ENCODE data around the gene NUP54.

Gene NUP54

GRCh38 chr4:76144546-76144945 is 3.7 kb downstream of the NUP54 start:
- no peak for DNase-seq

DNA sequence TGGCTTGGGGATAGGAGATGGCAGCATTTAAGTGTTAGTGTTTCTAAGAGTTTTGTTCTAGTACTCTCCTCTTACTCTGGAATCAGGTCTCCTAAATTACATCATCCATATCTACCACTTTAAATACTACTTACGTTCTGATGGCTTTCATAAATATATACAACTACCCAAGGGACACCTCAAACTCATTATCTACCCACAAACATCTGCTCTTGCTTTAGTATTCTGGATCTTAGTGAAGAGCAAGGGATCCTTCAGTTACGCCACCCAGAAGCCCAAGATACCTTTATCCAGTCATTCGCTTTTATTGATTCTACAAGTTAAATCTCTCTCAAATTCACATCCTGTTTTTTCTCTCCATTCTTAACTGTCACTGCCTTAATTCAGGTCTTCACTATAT is 7.0 kb downstream of the NUP54 start:
- DNase-seq: no peak

DNA sequence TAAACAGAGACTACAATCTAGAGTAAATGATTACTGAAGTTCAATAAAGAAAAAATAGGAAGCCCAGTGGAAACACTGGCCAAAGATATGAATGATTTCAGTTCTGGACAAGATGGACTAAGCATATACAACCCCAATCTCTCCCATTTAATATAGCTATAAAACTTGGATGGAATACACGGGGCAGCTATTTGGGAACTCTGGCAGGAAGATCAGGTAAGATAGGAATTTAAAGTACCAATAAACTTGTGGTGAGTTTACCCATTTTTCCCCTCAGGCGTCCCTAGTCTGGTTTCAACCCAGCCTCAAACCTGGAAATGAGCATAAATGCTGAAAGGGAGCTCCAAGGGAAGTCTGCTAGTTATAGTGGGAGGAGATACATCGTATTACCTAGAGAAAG is 20.4 kb downstream of the NUP54 start:
- DNase-seq: no peak

GRCh38 chr4:76125816-76126215 is 22.4 kb downstream of the NUP54 start:
- no peak for DNase-seq

GRCh38 chr4:76120199-76120598 is 28.0 kb downstream of the NUP54 start:
- no peak for DNase-seq

- DNase-seq: no peak
Measured at GRCh38 chr4:76117536-76117935, 30.7 kb downstream of the NUP54 start.

DNA sequence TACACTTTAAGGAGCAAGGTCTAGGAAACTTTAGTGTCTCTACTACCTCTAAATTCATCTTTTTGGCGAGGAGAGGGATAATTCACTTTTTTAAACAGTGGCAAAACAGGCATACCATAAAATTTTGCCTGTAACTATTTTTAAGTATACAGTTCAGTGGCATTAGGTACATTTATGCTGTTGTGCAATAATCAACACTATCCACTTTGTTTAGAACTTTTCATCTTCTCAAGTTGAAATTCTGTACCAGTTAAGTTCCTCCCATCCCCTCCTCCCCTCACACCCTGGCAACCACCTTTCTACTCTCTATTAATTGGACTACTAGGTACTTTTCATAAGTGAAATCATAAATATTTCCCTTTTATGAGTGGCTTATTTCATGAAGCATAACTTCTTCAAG is 31.4 kb downstream of the NUP54 start:
- no peak for DNase-seq

- no peak for DNase-seq
Measured at GRCh38 chr4:76108467-76109181, 39.6 kb downstream of the NUP54 start.

- no peak for DNase-seq
Measured at GRCh38 chr4:76106442-76106841, 41.8 kb downstream of the NUP54 start.

GRCh38 chr4:76105652-76106051 is 42.5 kb downstream of the NUP54 start:
- no peak for DNase-seq

- DNase-seq: no peak
Measured at GRCh38 chr4:76096076-76096475, 52.1 kb downstream of the NUP54 start.

GRCh38 chr4:76095568-76095967 is 52.6 kb downstream of the NUP54 start:
- no peak for DNase-seq

DNA sequence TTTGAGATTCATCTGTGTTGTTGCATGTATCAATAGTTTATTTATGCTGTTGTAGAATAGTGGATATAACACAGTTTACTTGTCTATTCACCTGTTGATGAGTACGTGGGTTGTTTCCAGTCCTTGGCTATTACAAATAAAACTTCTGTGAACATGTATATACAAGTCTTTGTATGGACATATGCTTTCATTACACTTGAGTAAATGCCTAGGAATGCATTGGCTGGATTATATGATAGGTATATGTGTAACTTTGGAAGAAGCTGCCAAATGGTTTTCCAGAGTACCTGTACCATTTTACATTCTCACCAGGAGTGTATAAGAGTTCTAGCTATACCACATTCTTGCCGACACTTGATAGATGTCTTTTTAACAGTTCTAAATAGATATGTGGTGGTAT is 57.1 kb downstream of the NUP54 start:
- DNase-seq: no peak

DNA sequence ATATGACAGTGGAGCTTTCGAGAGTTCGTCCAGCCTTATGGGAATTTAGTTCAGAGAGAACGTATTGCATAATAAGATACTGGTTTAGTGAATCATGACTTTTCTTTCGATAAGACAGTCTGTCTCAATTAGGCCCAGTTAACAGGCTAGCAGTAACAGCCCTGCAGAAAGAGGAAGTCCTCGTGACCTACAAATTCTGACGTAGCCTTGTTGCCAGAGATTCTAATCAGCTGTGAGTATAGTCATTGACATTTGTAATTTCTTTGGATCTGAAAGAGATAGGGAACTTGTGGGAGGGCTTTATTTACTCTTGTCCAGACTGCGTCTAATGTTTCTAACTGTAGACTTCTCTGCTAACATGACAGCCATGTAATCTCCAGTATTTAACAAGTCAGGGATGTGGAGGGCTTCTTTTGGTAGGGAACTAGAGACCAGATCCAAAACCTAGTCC is 57.9 kb downstream of the NUP54 start:
- no peak for DNase-seq

GRCh38 chr4:76088719-76089118 is 59.5 kb downstream of the NUP54 start:
- no peak for DNase-seq

GRCh38 chr4:76087007-76087769 is 61.0 kb downstream of the NUP54 start:
- DNase-seq: no peak

DNA sequence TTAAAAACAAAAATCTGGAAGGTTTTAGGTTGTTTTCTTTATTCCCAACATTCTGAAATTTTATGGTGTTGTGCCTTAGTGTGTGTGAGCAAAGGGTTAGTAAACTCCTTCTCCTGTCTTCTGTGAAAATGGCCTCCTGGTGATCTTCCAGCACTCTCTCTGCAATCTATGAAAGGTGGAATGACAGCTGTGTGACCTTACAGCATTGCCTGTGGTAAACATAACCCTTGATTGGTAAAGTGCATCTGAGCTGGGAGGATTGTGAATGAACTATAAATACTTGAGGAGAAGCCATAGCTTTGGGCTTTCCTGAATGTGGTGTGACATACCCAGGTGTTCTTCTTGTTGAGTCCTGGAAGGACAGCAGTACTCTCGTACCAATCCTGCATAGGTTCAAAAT is 63.7 kb downstream of the NUP54 start:
- no peak for DNase-seq

- DNase-seq: no peak
Measured at GRCh38 chr4:76083386-76083988, 64.7 kb downstream of the NUP54 start.

- no peak for DNase-seq
Measured at GRCh38 chr4:76078033-76078613, 70.1 kb downstream of the NUP54 start.

DNA sequence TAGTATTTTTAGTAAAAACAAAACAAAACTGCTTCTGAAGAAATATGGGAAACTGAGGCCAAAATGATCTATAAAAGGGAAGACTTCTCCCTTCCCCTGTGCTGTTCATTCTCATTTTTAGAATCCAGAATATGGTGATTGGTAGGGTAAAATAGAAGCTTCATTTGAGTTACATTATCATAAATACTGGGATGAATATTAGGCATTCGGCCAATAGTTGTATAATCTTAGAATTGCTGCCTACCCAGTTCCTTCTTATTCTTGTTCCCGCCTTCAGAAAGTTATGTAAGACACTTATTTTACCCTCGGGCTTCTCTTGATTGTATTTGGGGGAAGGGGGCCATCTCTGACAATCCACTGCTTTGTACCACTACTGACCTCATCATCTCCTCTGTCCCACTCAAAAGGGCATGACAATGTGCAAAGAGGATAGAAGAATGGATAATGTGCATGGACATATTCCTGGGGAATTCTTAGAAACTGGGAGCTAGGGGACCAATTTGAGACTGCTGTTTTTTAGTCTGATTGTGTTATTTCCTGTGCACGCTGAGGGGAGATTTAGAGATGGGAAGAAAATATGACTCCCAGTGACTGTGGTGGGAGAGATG is 73.1 kb downstream of the NUP54 start:
- no peak for DNase-seq

DNA sequence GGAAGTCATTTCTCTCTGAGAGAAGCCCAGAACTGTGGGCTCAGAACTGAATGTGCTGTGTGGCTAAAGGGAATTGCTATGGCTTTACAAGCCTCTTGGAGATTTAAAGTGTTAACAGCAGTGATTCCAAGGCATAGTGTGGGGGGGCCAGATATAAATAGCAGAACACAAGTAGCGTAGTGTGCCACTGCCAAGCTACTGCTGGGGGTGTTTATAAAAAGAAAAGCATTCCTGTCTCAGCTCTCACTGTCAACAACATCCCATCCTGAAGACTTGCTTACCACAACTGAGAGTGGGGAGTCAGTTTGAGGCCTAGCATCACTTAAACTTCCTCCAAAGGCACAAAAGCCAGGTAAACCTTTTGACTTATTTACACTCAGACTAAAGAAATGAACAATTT is 73.7 kb downstream of the NUP54 start, which contains the start of gene ART3:
ART3 (plus strand) TSS at position 242 of the 400 bp plus-strand sequence. CDS start 1,181 bp downstream, outside the sequence.
- DNase-seq: no peak

DNA sequence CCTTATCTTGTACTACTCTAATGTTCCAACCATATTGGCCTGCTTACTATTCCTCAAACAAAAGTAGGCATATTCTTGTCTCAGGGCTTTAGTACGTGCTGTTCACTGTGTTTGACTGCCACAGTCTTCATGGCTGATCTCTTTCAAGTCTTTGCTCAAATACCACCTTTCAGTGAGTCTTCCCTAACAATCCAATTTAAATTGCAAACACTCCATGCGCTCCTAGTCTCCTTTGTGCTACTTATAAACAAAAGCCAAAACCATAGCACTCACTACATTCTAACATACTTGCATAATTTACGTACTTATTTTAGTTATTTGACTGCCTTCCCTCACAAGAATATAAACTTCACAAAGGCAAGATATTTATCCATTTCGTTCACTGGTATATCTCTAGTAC is 75.4 kb downstream of the NUP54 start:
- DNase-seq: no peak

DNA sequence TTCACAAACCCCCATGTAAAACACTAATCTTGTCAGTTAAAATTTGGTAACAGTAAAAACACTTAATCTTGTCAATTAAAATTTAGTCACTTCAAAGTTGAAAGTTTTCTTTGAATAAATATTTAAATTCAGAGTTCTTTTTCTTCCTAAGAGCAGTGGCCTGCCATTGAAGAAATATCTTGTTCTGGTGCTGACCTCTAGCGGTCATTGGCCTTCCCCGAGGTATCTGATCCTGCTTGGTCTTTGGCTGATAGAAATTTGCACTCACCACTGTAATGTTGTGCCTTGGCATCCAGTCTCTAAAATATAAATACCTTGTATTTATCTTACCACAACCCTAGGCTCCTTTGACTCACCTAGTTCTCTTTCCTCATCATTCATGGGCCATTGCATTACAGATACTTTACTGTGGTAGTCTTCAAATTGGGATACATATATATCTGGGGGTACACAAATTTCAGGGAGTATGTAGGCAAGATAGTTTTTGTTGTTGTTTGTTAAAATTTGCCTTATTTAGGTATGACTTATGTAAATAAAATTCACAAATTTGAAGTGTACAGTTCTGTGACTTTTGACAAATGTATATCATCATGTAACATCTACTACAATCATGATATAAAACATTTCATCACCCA is 80.4 kb downstream of the NUP54 start:
- DNase-seq: peak; percentile 65
